CD4-positive, alpha-beta T cell treated with Interferon gamma for 1 hour (primary cell): ENCODE data around the gene MROH7.
A peak's percentile ranks its signal among the peaks of the same experiment; 100 is the strongest.

Experiments
- DNase-seq: peaks from one replicate; pipeline ENCODE4 v3.0.0-alpha.2; 2020

Gene MROH7

DNA sequence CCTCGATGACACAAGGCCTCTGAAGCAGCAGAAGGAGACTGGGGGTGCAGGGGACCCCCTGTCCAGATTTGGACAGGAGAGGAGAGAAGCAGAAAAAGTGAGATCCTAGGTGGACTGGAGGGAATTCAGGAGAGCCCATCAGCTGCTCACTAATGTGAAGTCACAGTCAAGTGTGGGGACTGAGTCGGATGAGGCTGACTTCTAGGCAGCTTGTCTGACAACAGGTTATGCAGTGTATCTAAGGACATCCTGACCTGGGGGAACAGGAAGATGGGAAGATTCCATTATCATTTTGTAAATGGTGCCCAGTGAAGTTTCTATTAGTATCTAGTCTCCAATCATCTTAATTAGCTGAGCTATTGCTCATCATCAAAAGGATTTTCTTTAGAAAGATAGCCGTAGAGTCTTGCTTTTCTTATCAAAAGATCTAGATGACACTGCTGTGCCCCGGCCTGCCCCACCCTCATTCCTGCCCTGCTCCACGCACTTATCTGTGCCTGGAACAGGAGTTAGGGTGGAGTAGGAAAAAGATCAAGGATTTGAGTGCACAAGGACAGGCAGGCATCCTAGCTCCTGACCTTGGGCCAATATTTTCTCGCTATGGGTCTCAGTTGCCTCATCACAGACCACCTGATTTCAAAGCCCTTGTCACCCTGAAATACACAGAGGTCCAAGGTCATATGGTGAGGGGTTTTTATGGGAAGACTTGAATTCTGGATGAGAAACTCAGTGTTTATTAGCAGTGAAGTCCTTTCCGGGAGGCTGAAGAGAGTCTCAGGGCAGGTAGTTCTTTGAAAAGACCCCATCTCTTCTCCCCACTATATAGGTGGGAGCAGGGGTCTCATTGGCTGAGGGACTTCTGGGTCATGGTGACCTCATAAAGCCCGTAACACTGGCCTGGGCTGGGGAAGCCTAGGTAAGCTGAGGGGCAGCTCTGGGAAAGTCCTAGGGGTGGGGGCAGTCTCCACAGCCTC is at the start of gene MROH7:
MROH7 (plus strand) TSS at position 924 of the 974 bp plus-strand sequence. CDS start 11,141 bp downstream, outside the sequence.
- DNase-seq = no peak

DNA sequence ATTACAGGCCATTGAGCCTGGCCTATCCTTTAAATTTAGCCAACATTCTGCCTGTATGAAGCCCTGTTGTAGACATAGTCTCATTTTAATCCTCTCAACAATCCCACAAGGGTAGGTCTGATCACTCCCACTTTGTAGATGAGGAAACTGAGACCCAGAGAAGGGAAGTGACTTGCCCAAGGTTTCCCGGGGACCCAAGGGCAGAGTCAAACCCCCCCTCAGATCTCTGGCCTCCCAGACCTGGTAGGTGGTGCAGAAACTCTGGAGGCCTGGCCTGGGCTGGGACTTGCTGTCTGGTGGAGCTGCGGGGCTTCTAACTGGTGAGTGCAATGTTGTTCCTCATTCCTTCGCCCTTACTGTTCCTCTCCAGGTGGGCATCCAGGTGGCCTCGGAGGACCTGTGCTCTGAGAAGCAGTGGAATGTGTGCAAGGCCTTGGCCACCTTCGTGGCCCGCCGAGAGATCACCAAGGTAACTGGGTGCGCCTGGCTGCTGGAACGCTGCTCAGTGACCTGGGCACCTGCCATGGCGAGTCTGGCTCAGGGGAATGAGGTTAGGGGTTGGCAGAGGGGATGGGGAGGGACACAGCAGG is 47.9 kb upstream of the MROH7 start:
- no peak for DNase-seq

- DNase-seq = no peak
Observed at GRCh38 chr1:54594463-54594862, 47.1 kb upstream of the MROH7 start.

- DNase-seq = no peak
Observed at GRCh38 chr1:54595956-54596498, 45.6 kb upstream of the MROH7 start.

DNA sequence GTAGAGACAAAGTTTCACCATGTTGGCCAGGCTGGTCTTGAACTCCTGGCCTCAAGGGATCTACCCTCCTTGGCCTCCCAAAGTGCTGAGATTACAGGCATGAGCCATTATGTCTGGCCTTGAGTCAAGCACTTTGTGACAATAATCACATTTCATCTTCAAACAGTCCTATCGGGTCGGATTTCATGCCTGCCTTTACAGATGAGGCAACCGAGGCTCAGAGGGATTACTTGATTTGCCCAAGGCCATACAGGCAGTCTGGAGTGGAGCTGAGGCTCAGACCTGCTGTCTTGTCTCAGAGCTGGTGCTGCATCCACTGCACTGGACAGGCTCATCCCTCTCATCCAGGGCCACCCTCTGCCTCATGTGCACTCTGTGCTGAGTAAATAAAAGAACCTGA is 44.8 kb upstream of the MROH7 start:
- DNase-seq = no peak

DNA sequence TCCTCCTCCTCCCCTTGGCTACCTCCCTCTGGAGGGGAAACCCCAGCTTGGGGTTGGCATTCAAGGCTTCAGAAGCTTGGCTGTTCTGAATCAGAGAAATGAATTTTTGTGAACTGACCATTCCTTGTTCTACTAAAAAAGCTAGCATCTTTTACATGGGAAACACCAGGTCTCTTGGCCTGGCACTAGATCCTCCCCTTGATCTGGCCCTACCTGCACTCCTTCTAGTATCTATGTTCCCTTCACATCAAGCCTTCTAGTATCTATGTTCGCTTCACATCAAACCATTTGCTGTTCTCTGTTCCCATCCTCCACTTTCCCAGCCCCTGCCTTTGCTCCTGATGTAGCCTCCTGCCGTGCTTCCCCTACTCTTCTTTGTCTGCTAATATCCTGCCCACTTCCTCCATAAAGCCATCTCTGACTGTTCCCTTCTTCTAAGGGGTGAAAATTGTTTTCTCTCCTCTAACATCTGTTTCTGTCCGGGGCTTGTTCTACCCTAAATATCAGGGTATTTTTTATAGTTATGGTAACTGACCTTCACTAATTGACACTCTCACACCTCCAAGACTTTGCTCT is 44.0 kb upstream of the MROH7 start:
- DNase-seq = no peak

GRCh38 chr1:54599211-54599823 is 42.3 kb upstream of the MROH7 start:
- no peak for DNase-seq

GRCh38 chr1:54600947-54601721 is 40.5 kb upstream of the MROH7 start:
- no peak for DNase-seq

DNA sequence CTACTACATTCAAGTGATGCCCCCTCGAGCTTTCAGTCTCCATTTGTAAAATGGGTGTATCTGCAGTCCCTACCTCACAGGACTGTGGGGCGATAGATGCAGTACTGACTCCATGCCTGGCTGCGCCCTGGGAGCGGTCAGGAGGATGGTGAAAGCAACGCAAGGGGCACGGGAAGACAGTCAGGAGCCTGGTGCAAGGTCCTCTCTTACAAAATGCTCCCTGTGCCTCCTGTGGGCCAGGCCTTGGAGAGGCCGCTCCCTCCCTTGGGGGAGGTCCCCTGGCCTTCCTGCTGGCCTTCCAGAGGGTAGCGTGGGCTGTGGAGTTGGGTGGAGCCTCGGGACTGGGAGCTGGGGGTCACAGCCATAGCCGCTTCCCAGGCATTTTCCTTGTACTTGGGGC is 39.9 kb upstream of the MROH7 start:
- no peak for DNase-seq

DNA sequence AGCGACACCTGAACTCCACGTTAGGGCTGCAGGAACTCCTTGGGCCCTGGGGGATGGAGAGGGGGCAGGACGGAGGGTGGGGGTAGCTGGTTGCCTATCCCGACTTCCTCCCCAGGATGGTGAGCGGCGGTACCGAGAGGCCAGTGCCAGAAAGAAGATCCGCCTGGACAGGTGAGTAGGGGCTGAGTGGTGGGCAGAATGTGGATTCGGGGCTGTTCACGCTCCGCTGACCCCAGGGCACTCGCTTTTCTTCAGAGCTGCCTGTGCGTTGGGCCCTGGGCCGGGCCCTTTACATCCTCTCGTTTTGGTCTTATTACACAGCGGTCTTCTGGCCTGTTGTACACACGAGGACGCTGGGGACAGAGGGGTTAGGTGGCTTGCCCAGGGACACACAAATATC is 39.0 kb upstream of the MROH7 start:
- no peak for DNase-seq

- no peak for DNase-seq
Observed at GRCh38 chr1:54603241-54603640, 38.3 kb upstream of the MROH7 start.

GRCh38 chr1:54604051-54604450 is 37.5 kb upstream of the MROH7 start:
- DNase-seq = no peak

DNA sequence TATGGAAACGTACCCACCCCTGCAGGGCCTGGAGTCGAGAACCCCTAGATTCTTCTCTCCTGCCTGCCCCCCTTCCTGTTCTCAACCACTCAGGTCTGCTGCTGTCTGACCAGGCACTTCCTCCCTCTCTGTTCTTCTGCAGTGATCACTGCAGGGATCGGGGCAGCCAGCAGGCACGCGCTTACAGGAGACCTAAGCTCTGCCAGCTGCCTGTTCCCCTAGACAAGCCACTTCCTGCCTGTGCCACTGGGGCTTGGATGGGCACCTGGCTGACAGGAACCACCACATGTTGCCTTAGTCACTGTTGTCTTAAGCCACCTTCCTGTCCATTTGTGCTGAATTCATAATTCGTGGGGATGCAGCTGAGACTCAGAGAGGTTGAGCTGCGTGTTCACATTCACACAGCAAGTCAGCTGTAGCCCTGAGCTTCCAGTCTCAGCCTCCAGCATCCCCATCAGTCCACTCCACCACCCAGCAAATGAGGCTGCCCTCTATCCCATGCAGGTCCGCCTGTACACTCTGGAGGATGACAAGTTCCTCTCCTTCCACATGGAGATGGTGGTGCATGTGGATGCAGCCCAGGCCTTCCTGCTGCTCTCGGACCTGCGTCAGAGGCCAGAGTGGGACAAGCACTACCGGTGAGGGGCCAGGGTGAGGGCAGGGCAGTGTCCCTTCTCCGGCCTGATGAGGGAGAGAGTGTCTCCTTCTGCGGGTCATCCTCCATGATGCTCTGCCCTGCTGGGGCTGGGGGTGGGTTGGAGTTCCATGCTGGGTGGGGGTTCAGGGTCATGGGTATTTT is 36.8 kb upstream of the MROH7 start:
- peak; percentile 15 for DNase-seq

GRCh38 chr1:54606096-54606989 is 35.2 kb upstream of the MROH7 start:
- DNase-seq = no peak

- DNase-seq = no peak
Observed at GRCh38 chr1:54606990-54607325, 34.6 kb upstream of the MROH7 start.

GRCh38 chr1:54607821-54608565 is 33.6 kb upstream of the MROH7 start:
- DNase-seq = no peak

DNA sequence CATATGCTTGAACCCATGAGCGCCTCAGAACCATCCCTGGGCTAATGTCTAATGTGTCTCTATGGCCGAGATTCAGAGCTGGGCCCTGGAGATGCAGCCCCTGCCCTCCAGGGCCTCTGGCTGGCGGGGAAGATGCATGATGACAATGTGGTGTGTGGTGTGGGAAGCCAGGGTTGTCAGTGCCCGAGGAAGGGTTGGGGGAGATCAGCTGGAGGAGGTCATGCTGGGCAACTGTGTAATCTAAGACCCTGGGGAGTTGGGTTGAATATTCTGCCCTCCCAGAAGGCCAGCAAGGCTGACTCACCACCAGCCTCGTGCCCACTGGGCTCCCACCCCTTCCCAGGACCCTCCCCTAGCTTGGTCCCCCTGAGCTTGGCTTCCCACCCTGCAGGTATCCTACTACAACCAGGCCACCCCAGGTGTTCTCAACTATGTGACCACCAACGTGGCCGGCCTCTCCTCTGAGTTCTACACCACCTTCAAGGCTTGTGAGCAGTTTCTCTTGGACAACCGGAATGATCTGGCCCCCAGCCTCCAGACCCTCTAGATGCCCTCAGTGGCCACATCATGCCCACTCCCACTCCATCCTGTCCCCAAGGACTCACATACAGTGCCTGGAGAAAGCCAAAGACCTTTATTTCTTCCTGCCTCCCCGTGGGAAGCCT is 32.9 kb upstream of the MROH7 start:
- DNase-seq = no peak

DNA sequence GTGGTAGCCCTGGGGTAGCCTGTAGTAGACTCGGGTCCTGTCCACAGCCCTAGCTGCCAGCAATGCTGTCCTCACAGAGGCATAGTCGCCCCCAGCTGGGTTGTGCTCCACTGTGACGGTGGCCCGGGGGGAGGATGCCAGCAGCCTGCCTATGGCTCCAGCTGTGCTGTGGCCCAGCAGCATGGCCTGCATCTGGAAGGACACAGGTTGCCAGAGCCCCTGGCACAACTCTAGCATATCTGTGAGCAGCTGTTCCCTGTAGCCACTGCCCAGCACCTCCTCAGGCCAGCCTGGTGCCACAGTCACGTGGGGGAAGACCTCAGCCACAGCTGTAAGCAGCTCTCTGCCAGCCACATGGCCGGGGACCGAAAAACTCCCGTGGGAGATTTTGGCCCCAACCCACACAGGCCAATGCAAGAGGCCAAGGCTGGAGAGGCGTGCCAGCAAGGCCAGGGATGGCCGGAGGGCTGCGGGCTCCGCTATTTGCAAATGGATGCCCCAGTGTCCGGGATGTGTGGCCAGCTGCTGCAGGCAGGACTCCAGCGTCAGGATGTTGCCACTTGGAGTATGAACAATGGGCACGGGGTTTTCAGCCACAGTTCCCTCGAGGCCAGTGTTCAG is 32.2 kb upstream of the MROH7 start:
- DNase-seq = no peak

GRCh38 chr1:54610048-54610447 is 31.5 kb upstream of the MROH7 start:
- DNase-seq = no peak
